Astrocyte (in vitro differentiated cells and primary cell): Measurements from ENCODE around the gene RPL18. TPM values are rescaled to one million over a fixed set of nuclear protein-coding genes. Genes with fewer than 3 reads are reported as not detected.

Experiments used
- DNase-seq: peaks from one replicate; pipeline ENCODE4 v3.0.0-alpha.2; 2010; ENCODE audit warnings: low read depth
- FAIRE-seq: peaks from 2 replicates; lab custom pipeline; 2011; peaks lifted over from hg19 to GRCh38; lab: Jason Lieb, UNC
- H2AFZ ChIP-seq: 2 replicates; pipeline ENCODE4 v1.6.0; 2012; ENCODE audit warnings: low read depth, low read length, inconsistent platforms
- H3K27ac ChIP-seq: 2 replicates; pipeline ENCODE4 v1.5.1; 2011; ENCODE audit warnings: low read depth, low read length, inconsistent platforms
- H3K27me3 ChIP-seq: 2 replicates; pipeline ENCODE4 v1.6.0; 2011; ENCODE audit warnings: low read length, inconsistent platforms; ENCODE audit not compliant: insufficient read depth
- H3K36me3 ChIP-seq: 2 replicates; pipeline ENCODE4 v1.5.1; 2011; ENCODE audit warnings: low read length, inconsistent platforms; ENCODE audit not compliant: insufficient read depth
- H3K4me1 ChIP-seq: 2 replicates; pipeline ENCODE4 v1.5.1; 2011; ENCODE audit warnings: low read length, inconsistent platforms; ENCODE audit not compliant: insufficient read depth
- H3K4me2 ChIP-seq: 2 replicates; pipeline ENCODE4 v1.6.0; 2012; ENCODE audit warnings: low read length, inconsistent platforms
- H3K4me3 ChIP-seq: 2 replicates; pipeline ENCODE4 v1.5.1; 2011; ENCODE audit warnings: low read depth, mild to moderate bottlenecking, low read length, inconsistent platforms; ENCODE audit not compliant: insufficient read depth
- H3K79me2 ChIP-seq: 2 replicates; pipeline ENCODE4 v1.6.0; 2012; ENCODE audit warnings: mild to moderate bottlenecking, low read length, inconsistent platforms; ENCODE audit not compliant: insufficient read depth
- H3K9ac ChIP-seq: 2 replicates; pipeline ENCODE4 v1.6.0; 2012; ENCODE audit warnings: mild to moderate bottlenecking, low read length, inconsistent platforms
- H3K9me3 ChIP-seq: 2 replicates; pipeline ENCODE4 v1.5.1; 2012; ENCODE audit warnings: low read depth, mild to moderate bottlenecking, low read length, inconsistent platforms; ENCODE audit not compliant: insufficient read depth
- H4K20me1 ChIP-seq: 2 replicates; pipeline ENCODE4 v1.6.0; 2012; ENCODE audit warnings: low read length, inconsistent platforms; ENCODE audit not compliant: insufficient read depth
- H3K27ac Mint-ChIP-seq: one replicate; pipeline ENCODE4 v1.8.0; 2021; ENCODE audit warnings: mild to moderate bottlenecking, mixed read lengths; ENCODE audit not compliant: unreplicated experiment
- H3K27me3 Mint-ChIP-seq: one replicate; pipeline ENCODE4 v1.8.0; 2021; ENCODE audit warnings: low read depth, mixed read lengths; ENCODE audit not compliant: unreplicated experiment
- H3K36me3 Mint-ChIP-seq: one replicate; pipeline ENCODE4 v1.8.0; 2021; ENCODE audit warnings: low read depth, mixed read lengths; ENCODE audit not compliant: unreplicated experiment
- H3K4me1 Mint-ChIP-seq: one replicate; pipeline ENCODE4 v1.8.0; 2021; ENCODE audit warnings: low read depth, mixed read lengths; ENCODE audit not compliant: unreplicated experiment
- H3K4me3 Mint-ChIP-seq: one replicate; pipeline ENCODE4 v1.8.0; 2021; ENCODE audit warnings: mild to moderate bottlenecking, moderate library complexity, mixed read lengths; ENCODE audit not compliant: unreplicated experiment
- H3K9me3 Mint-ChIP-seq: one replicate; pipeline ENCODE4 v1.8.0; 2021; ENCODE audit warnings: mild to moderate bottlenecking, mixed read lengths; ENCODE audit not compliant: unreplicated experiment
- EZH2 ChIP-seq: IDR thresholded peaks from 2 replicates; pipeline ENCODE4 v1.6.1; 2012; ENCODE audit warnings: mild to moderate bottlenecking, low read length, inconsistent platforms; ENCODE audit not compliant: insufficient read depth
- total RNA-seq: library from RNA; stranded (reverse); gene quantifications from 2 replicates; pipeline ENCODE4 v1.2.1, GENCODE V29; 2021
- TF ChIP-seq, protein P1 (sequence below): IDR thresholded peaks from 2 replicates; pipeline ENCODE4 v1.5.1; 2011; ENCODE audit warnings: low read depth, mild to moderate bottlenecking, inconsistent platforms, low read length, moderate library complexity; ENCODE audit not compliant: insufficient read depth

The RPL18 gene
- total RNA-seq, 1 donor from 2014 or later: 1,102 TPM

DNA sequence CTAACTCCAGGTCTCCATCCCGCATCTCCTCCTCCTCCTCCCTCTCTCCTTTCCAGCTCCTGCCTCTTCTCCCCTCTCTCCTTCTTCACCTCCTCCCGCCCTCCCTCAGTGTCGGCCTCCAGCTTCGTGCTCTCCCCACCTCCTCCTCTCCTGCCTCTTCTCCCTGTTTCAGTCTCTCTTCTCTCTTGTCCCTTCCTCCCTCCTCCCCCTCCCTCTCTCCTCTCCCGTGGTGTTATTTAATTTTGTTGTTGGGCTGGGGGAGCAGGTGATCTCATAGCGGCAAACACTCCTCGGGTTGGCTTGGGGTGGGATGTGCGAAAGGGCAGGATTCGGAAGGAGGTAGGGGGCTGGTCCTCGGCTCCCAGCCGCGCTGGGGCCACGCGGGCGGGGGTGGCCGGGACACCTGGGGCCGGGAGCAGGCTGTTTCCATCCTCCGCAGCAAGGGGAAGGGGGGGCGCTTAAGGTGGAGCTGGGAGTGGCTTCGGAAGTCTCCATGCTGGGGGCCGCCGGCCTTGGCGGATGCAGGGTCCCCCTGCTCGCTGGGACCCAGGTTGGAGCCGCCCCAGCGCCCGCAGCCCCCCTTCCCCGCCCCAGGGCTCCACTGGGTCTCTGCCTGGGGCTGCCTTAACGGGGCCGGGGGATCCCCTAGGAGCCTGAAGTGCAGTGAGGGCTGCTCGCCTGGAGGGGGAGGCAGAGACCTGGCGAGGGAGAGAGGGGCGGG is 27.2 kb upstream of the RPL18 start, which contains the start of gene CA11:
Gene CA11, minus strand, starts transcription at position 187 of the 721 bp plus-strand sequence. CDS start 555 bp downstream, outside the sequence.
- Histone ChIP-seq H2AFZ (peak within 1 kb of the TSS; percentile 86), H3K27ac (no peak within 1 kb of the TSS), H4K20me1 (no peaks in the 10 kb centered on the region), H3K27me3 (no peaks in the 10 kb centered on the region), H3K9me3 (no peaks in the 10 kb centered on the region), H3K4me2 (peak within 1 kb of the TSS; percentile 98), H3K9ac (peak within 1 kb of the TSS; percentile 74), H3K79me2 (no peaks in the 10 kb centered on the region), H3K4me3 (peak within 1 kb of the TSS; percentile 32), H3K36me3 (no peaks in the 10 kb centered on the region), H3K4me1 (peaks cover 19% of the 10 kb centered on the region)
- peaks cover 4% of the 10 kb centered on the region for H3K4me1 Mint-ChIP-seq
- peak within 1 kb of the TSS; percentile 85 for H3K4me3 Mint-ChIP-seq
- TF ChIP-seq EZH2: no peak
- TF ChIP-seq, protein P1, sequence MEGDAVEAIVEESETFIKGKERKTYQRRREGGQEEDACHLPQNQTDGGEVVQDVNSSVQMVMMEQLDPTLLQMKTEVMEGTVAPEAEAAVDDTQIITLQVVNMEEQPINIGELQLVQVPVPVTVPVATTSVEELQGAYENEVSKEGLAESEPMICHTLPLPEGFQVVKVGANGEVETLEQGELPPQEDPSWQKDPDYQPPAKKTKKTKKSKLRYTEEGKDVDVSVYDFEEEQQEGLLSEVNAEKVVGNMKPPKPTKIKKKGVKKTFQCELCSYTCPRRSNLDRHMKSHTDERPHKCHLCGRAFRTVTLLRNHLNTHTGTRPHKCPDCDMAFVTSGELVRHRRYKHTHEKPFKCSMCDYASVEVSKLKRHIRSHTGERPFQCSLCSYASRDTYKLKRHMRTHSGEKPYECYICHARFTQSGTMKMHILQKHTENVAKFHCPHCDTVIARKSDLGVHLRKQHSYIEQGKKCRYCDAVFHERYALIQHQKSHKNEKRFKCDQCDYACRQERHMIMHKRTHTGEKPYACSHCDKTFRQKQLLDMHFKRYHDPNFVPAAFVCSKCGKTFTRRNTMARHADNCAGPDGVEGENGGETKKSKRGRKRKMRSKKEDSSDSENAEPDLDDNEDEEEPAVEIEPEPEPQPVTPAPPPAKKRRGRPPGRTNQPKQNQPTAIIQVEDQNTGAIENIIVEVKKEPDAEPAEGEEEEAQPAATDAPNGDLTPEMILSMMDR: peak; percentile 36
- DNase-seq: no peak
- peaks cover 2% of the 10 kb centered on the region for H3K36me3 Mint-ChIP-seq
- H3K9me3 Mint-ChIP-seq: no peaks in the 10 kb centered on the region
- peak within 1 kb of the TSS; percentile 66 for H3K27ac Mint-ChIP-seq
- peaks cover 2% of the 10 kb centered on the region for H3K27me3 Mint-ChIP-seq
- no peak for FAIRE-seq

GRCh38 chr19:48645620-48646000 is 26.6 kb upstream of the RPL18 start:
- FAIRE-seq: no peak
- peaks cover 2% of the 10 kb centered on the region for H3K36me3 Mint-ChIP-seq

More at GRCh38 chr19:48645620-48646000, 26.6 kb upstream of the RPL18 start:
- DNase-seq: no peak
- H2AFZ ChIP-seq: peak overlapping the region; percentile 86
- H3K9me3 ChIP-seq: no peaks in the 10 kb centered on the region
- H3K27ac ChIP-seq: no peak overlapping the region
- H3K27ac Mint-ChIP-seq: no peak overlapping the region
- peaks cover 2% of the 10 kb centered on the region for H3K27me3 Mint-ChIP-seq
- H3K4me3 ChIP-seq: peak overlapping the region; percentile 32
- no peaks in the 10 kb centered on the region for H3K79me2 ChIP-seq
- peak overlapping the region; percentile 74 for H3K9ac ChIP-seq
- no peaks in the 10 kb centered on the region for H3K27me3 ChIP-seq
- no peaks in the 10 kb centered on the region for H3K36me3 ChIP-seq
- peaks cover 4% of the 10 kb centered on the region for H3K4me1 Mint-ChIP-seq
- peak overlapping the region; percentile 98 for H3K4me2 ChIP-seq
- peak overlapping the region; percentile 85 for H3K4me3 Mint-ChIP-seq
- no peaks in the 10 kb centered on the region for H3K9me3 Mint-ChIP-seq
- peaks cover 19% of the 10 kb centered on the region for H3K4me1 ChIP-seq
- H4K20me1 ChIP-seq: no peaks in the 10 kb centered on the region
- no peak for TF ChIP-seq EZH2
- TF ChIP-seq, protein P1: no peak
